Spinal cord (tissue), 10 donors: ENCODE measurements around the gene EPB41L4B. TPM values are rescaled to one million over a fixed set of nuclear protein-coding genes. Genes with fewer than 3 reads are reported as not detected.

Experiments
- DNase-seq, 6 donors: peaks; one replicate each; pipeline versions ENCODE4 v3.0.0 to v3.0.0-alpha.2; 2013 to 2015; ENCODE audit warnings: low spot score in 6 of 6, low read depth in 4 of 6
- H3K27ac ChIP-seq: one replicate; pipeline ENCODE4 v1.5.1; 2013; ENCODE audit warnings: low read depth, low read length, control low read depth
- H3K27me3 ChIP-seq: one replicate; pipeline ENCODE4 v1.6.1; 2013; ENCODE audit warnings: low read length; ENCODE audit not compliant: control insufficient read depth, insufficient read depth
- H3K36me3 ChIP-seq: one replicate; pipeline ENCODE4 v1.6.1; 2013; ENCODE audit warnings: low read length; ENCODE audit not compliant: control insufficient read depth, insufficient read depth
- H3K4me1 ChIP-seq: one replicate; pipeline ENCODE4 v1.6.1; 2013; ENCODE audit warnings: low read length; ENCODE audit not compliant: control insufficient read depth, insufficient read depth
- H3K4me3 ChIP-seq: one replicate; pipeline ENCODE4 v1.5.1; 2013; ENCODE audit warnings: low read depth, low read length, control low read depth
- H3K9me3 ChIP-seq: one replicate; pipeline ENCODE4 v1.6.1; 2013; ENCODE audit warnings: low read length; ENCODE audit not compliant: control insufficient read depth, insufficient read depth
- WGBS: methylation state at CpG from one replicate; pipeline ENCODE4 v1.1.5; 2013; ENCODE audit warnings: missing lambda C conversion rate; ENCODE audit not compliant: insufficient coverage; 5-methylcytosine and 5-hydroxymethylcytosine counted together
- polyA plus RNA-seq, 2 donors: library from polyadenylated mRNA; unstranded; fragments of 120-200 nt; gene quantifications; one replicate each; pipeline ENCODE4 v1.2.1, GENCODE V29; 2013; ENCODE audit not compliant: insufficient read length in 2 of 2
- total RNA-seq, 2 donors: library from RNA; depleted of rRNA in 1 of 2; stranded (reverse); fragments of 120-200 nt in 1 of 2; fragments of >200 nt in 1 of 2; gene quantifications; one replicate each; pipeline versions ENCODE4 v1.2.3 to v1.2.4, GENCODE V29; 2013 to 2014
- donor health status: healthy.

Gene EPB41L4B
- total and polyA plus RNA-seq, 4 donors, result 12.2 to 42.8 (median 30.6) TPM

DNA sequence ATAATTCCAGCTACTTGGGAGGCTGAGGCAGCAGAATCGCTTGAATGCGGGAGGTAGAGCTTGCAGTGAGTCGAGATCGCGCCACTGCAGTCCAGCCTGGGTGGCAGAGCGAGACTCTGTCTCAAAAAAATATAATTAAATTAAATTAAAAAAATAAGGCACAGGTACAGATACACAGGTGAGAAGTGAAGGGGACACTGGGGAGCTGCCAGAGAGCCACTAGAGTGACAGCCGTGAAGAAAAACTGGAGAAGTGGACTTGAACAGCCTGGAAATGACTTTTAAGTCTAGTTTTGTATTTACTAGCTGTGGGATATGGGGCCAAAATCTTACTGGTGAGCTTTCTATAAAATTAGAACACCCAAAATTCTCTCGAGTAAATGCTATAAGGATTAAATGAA lies 15.1 kb downstream of the EPB41L4B start:
- no peaks in the 10 kb centered on the region for H3K9me3 ChIP-seq
- no peak overlapping the region for H3K4me3 ChIP-seq
- H3K4me1 ChIP-seq, result peaks cover 8% of the 10 kb centered on the region
- WGBS, result 100% methylated on average over 2 of the region's 8 CpGs
- H3K36me3 ChIP-seq, result peaks cover 4% of the 10 kb centered on the region
- no peaks in the 10 kb centered on the region for H3K27me3 ChIP-seq
- no peak overlapping the region for H3K27ac ChIP-seq
- no peak for DNase-seq

- 100% methylated on average over 1 of the region's 3 CpGs for WGBS
- Histone ChIP-seq H3K27ac (no peak overlapping the region), H3K4me1 (peaks cover 8% of the 10 kb centered on the region), H3K9me3 (no peaks in the 10 kb centered on the region), H3K36me3 (peaks cover 4% of the 10 kb centered on the region), H3K4me3 (no peak overlapping the region), H3K27me3 (no peaks in the 10 kb centered on the region)
- DNase-seq, result peak in 1 of 6 donors; percentile 25
These were observed 16.5 kb downstream of the EPB41L4B start for GRCh38 chr9:109304347-109304746.

- Histone ChIP-seq H3K4me1 (peaks cover 8% of the 10 kb centered on the region), H3K4me3 (no peak overlapping the region), H3K36me3 (peaks cover 4% of the 10 kb centered on the region), H3K27ac (no peak overlapping the region), H3K9me3 (no peaks in the 10 kb centered on the region), H3K27me3 (no peaks in the 10 kb centered on the region)
- no peak for DNase-seq
- 92% methylated on average over 1 of the region's 2 CpGs for WGBS
These were observed 17.0 kb downstream of the EPB41L4B start for GRCh38 chr9:109303900-109304299.

GRCh38 chr9:109302606-109303005 lies 18.3 kb downstream of the EPB41L4B start:
- H3K36me3 ChIP-seq, result peaks cover 4% of the 10 kb centered on the region
- H3K4me3 ChIP-seq, result no peak overlapping the region
- no peaks in the 10 kb centered on the region for H3K9me3 ChIP-seq
- no peak for DNase-seq
- 97% methylated on average over 4 of the region's 5 CpGs for WGBS
- no peak overlapping the region for H3K27ac ChIP-seq
- H3K27me3 ChIP-seq, result no peaks in the 10 kb centered on the region
- H3K4me1 ChIP-seq, result peaks cover 4% of the 10 kb centered on the region

GRCh38 chr9:109301012-109301411 lies 19.8 kb downstream of the EPB41L4B start:
- no peak overlapping the region for H3K27ac ChIP-seq
- WGBS, result 82% methylated on average over 2 of the region's 2 CpGs

DNA sequence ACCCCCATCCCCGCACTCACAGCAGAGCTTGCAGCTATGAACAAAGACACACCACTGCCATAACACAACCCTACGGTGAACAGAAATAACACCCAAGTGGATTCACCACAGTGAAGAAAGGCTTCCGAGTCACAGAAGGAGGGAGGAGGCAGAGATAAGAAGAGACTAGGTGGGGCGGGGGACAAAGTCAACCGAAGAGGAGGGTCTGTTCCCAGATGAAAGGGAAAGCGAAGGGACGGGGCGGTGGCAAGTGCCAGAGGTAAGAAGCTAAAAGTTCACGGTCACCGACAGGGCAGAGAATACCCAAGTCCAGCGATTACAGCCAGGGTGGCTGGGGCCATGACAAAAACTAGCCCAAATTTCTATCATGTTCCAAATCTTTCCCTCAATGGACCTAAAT lies 21.0 kb downstream of the EPB41L4B start:
- no peak for DNase-seq
- H3K4me1 ChIP-seq, result no peaks in the 10 kb centered on the region

More at GRCh38 chr9:109301012-109301411, 19.8 kb downstream of the EPB41L4B start:
- H3K27me3 ChIP-seq, result no peaks in the 10 kb centered on the region
- no peaks in the 10 kb centered on the region for H3K9me3 ChIP-seq
- H3K36me3 ChIP-seq, result peaks cover 4% of the 10 kb centered on the region
- no peak overlapping the region for H3K4me3 ChIP-seq
- DNase-seq, result no peak
- H3K4me1 ChIP-seq, result no peaks in the 10 kb centered on the region

DNA sequence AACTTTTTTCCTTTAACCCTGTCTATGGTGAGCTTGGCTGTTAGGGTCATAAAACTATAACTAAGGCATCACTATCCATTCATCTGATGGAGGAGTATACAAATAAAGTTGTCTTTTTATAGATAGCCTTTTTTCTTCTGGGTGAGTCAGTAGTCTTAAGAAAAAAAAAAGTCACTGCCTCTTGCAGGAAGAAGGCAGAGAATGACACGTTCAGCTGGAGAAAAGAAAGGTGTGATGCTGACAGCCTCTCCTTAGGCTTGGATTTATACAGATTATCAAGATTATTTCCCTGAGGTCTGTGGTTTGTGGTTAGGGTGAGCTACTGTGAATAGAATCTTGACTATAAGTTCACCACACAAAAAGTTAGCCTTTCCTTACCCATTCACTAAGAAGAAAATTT lies 23.0 kb downstream of the EPB41L4B start:
- Histone ChIP-seq H3K27me3 (no peaks in the 10 kb centered on the region), H3K27ac (no peak overlapping the region), H3K4me3 (no peak overlapping the region), H3K4me1 (no peaks in the 10 kb centered on the region), H3K36me3 (no peaks in the 10 kb centered on the region), H3K9me3 (no peaks in the 10 kb centered on the region)
- DNase-seq, result no peak
- WGBS, result no CpG with 5 or more reads among the region's 1 CpG

More for the DNA sequence above, 21.0 kb downstream of the EPB41L4B start:
- Histone ChIP-seq H3K9me3 (no peaks in the 10 kb centered on the region), H3K4me3 (no peak overlapping the region), H3K36me3 (no peaks in the 10 kb centered on the region), H3K27me3 (no peaks in the 10 kb centered on the region), H3K27ac (no peak overlapping the region)
- 92% methylated on average over 7 of the region's 11 CpGs for WGBS

DNA sequence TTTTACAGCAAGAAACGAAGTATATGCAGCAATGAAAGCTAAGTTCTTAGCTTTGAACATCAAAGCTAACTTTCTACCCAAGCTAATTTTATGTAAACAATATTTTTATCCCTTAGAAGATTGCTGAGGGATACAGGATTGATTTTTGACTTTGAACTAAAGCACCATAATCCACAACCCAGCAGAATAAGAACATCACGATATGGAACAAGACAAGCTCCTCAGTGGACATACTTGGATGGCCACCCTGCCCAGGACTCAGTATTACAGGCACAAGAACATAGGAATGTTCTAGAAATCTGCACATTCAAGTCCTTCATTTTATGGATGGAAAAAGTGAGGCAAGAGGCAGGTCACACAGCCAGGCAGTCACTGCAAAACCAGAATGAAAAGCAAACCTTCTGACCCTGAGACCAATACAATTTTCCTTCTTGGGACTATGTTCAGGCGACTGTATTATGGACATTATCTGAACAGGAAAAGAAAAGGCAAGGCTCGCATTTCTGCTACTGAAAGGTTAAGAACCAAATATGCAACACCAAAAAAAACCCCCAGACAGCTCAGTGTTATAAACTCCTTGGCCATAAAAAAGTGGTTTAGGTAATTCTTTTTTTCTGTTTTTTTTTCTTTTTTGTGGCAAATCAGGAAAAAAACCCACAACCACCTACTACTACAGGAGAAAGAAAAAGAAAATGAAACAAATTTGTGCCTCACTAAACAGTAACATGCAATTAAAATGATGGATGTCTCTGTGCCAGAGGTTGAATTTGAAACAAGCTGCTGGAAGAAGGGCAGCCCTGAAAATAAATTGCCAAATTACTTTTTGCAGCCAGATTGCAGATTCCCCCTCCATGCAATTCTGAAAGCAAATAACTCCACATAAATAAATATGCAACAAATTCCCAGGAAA lies 25.4 kb downstream of the EPB41L4B start:
- WGBS, result 40% methylated on average over 1 of the region's 4 CpGs
- peak in 1 of 6 donors; percentile 73 for DNase-seq
- no peak overlapping the region for H3K27ac ChIP-seq
- no peaks in the 10 kb centered on the region for H3K9me3 ChIP-seq
- no peak overlapping the region for H3K4me3 ChIP-seq
- H3K4me1 ChIP-seq, result no peaks in the 10 kb centered on the region
- H3K36me3 ChIP-seq, result no peaks in the 10 kb centered on the region
- H3K27me3 ChIP-seq, result no peaks in the 10 kb centered on the region

DNA sequence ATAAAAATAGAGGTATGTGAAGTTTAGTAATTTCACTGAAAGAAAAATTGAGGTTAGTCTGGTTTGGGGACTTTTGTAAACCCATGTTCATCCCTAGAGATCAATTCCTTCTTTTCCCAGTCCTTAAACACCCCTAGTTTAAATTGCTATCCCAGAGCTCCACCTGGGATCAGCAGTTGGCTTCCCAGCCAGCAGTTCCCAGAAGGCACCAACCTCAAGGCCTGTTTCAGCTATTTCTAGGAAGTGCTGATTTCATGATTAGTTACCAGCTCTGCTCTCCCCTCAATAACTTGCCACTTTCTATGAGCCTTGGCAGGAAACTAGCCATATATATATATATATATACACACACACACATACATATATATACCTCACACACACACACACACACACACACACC lies 30.5 kb downstream of the EPB41L4B start:
- no peaks in the 10 kb centered on the region for H3K27me3 ChIP-seq
- H3K4me1 ChIP-seq, result peaks cover 2% of the 10 kb centered on the region
- H3K27ac ChIP-seq, result no peak overlapping the region
- no peak overlapping the region for H3K4me3 ChIP-seq
- no peak for DNase-seq
- H3K36me3 ChIP-seq, result no peaks in the 10 kb centered on the region
- no peaks in the 10 kb centered on the region for H3K9me3 ChIP-seq

- Histone ChIP-seq H3K9me3 (no peaks in the 10 kb centered on the region), H3K27me3 (no peaks in the 10 kb centered on the region), H3K4me1 (peaks cover 2% of the 10 kb centered on the region), H3K27ac (no peak overlapping the region), H3K36me3 (no peaks in the 10 kb centered on the region), H3K4me3 (no peak overlapping the region)
- 93% methylated on average over 2 of the region's 8 CpGs for WGBS
- no peak for DNase-seq
These were observed 30.9 kb downstream of the EPB41L4B start for GRCh38 chr9:109289931-109290330.
